SK-N-SH (cell line): ENCODE results near the gene ENTPD6. TPM values are rescaled to one million over a fixed set of nuclear protein-coding genes. Genes with fewer than 3 reads are reported as not detected.

Experiments used
- CTCF ChIA-PET: fragments of 300-600, 350-600 bp; formaldehyde crosslinking; extraction: SDS; loops from one replicate; lab custom pipeline; 2021; lab: Yijun Ruan, JAX
- POLR2A ChIA-PET: fragments of 350-600 bp; sonication (Branson Sonifier 250); formaldehyde crosslinking; extraction: SDS; loops from one replicate; lab custom pipeline; 2020; ENCODE audit warnings: antibody characterized with exemption, inconsistent platforms; lab: Yijun Ruan, JAX
- DNase-seq: peaks from one replicate; pipeline ENCODE4 v3.0.0; 2012
- H2AFZ ChIP-seq: fragments of 200-600 bp; sonication (generic); 2 replicates; pipeline ENCODE4 v1.8.1; 2016; ENCODE audit warnings: antibody characterized with exemption, mild to moderate bottlenecking, low read depth
- H3F3A ChIP-seq: fragments of 200-600 bp; sonication (generic); replicated peaks from 2 replicates; pipeline ENCODE3; 2016; ENCODE audit warnings: antibody characterized with exemption, mild to moderate bottlenecking; ENCODE audit not compliant: insufficient read depth
- H3K27ac ChIP-seq, 2 experiments: fragments of 200-500 bp in 1 of 2; fragments of 200-600 bp in 1 of 2; sonication (Bioruptor generic) in 1 of 2; sonication (generic), shearing (Covaris generic) in 1 of 2; 2 replicates each; pipeline versions ENCODE4 v1.5.1 to v1.6.1; 2014 to 2016; ENCODE audit warnings: low read depth in 2 of 2, inconsistent platforms in 1 of 2, low read length in 1 of 2, mild to moderate bottlenecking in 1 of 2, mixed read lengths in 1 of 2
- H3K27me3 ChIP-seq: fragments of 200-600 bp; sonication (generic), shearing (Covaris generic); 2 replicates; pipeline ENCODE4 v1.6.1; 2016; ENCODE audit warnings: mixed run types; ENCODE audit not compliant: insufficient read depth
- H3K36me3 ChIP-seq, 2 experiments: fragments of 200-500 bp in 1 of 2; fragments of 200-600 bp in 1 of 2; sonication (Bioruptor generic) in 1 of 2; sonication (generic) in 1 of 2; replicated peaks in 1 of 2; 2 replicates each; pipeline versions ENCODE3 to v1.5.1; 2014 to 2016; ENCODE audit warnings: low read length in 1 of 2, mild to moderate bottlenecking in 1 of 2; ENCODE audit not compliant: insufficient read depth in 2 of 2, control insufficient read depth in 1 of 2
- H3K4me1 ChIP-seq, 2 experiments: fragments of 200-500 bp in 1 of 2; fragments of 200-600 bp in 1 of 2; sonication (Bioruptor generic) in 1 of 2; sonication (generic), shearing (Covaris generic) in 1 of 2; 2 replicates each; pipeline versions ENCODE4 v1.5.1 to v1.6.1; 2014 to 2016; ENCODE audit warnings: low read depth in 1 of 2, low read length in 1 of 2, mixed run types in 1 of 2; ENCODE audit not compliant: insufficient read depth in 2 of 2, control insufficient read depth in 1 of 2
- H3K4me2 ChIP-seq: fragments of 200-600 bp; sonication (generic), shearing (Covaris generic); 2 replicates; pipeline ENCODE4 v1.6.1; 2017; ENCODE audit warnings: mixed run types
- H3K4me3 ChIP-seq, 2 experiments: fragments of 200-500 bp in 1 of 2; fragments of 200-600 bp in 1 of 2; sonication (Bioruptor generic) in 1 of 2; sonication (generic), shearing (Covaris generic) in 1 of 2; 2 replicates each; pipeline versions ENCODE4 v1.5.1 to v1.8.1; 2014 to 2016; ENCODE audit warnings: low read depth in 2 of 2, inconsistent platforms in 1 of 2, low read length in 1 of 2, mild to moderate bottlenecking in 1 of 2, mixed read lengths in 1 of 2, moderate library complexity in 1 of 2
- H3K79me2 ChIP-seq: fragments of 200-600 bp; sonication (generic); 2 replicates; pipeline ENCODE4 v1.8.1; 2017; ENCODE audit warnings: mild to moderate bottlenecking; ENCODE audit not compliant: insufficient read depth
- H3K9ac ChIP-seq: fragments of 200-600 bp; sonication (generic); 2 replicates; pipeline ENCODE4 v1.6.1; 2017; ENCODE audit warnings: mixed run types
- H3K9me2 ChIP-seq: fragments of 200-600 bp; sonication (generic); 2 replicates; pipeline ENCODE4 v1.6.1; 2017; ENCODE audit warnings: mixed run types
- H3K9me3 ChIP-seq: fragments of 200-600 bp; sonication (generic); 2 replicates; pipeline ENCODE4 v1.6.1; 2017; ENCODE audit warnings: mixed run types, mild to moderate bottlenecking, moderate library complexity
- H4K20me1 ChIP-seq: fragments of 200-600 bp; sonication (generic); 2 replicates; pipeline ENCODE4 v1.6.1; 2017; ENCODE audit warnings: mild to moderate bottlenecking, mixed run types; ENCODE audit not compliant: insufficient read depth
- EZH2phosphoT487 ChIP-seq: fragments of 200-600 bp; sonication (generic); IDR thresholded peaks from 2 replicates; pipeline ENCODE4 v1.6.1; 2017; ENCODE audit warnings: low read depth, mixed run types, mild to moderate bottlenecking, antibody characterized with exemption, moderate library complexity, borderline replicate concordance
- FOXM1 ChIP-seq: IDR thresholded peaks from 2 replicates; pipeline ENCODE4 v1.4.0; 2012; ENCODE audit warnings: low read depth, mild to moderate bottlenecking
- JUND ChIP-seq: IDR thresholded peaks from 2 replicates; pipeline ENCODE4 v1.4.0; 2012
- POLR2AphosphoS5 ChIP-seq: IDR thresholded peaks from 2 replicates; pipeline ENCODE4 v1.6.1; 2012; ENCODE audit warnings: low read depth, low read length
- RCOR1 ChIP-seq: fragments of 150-350 bp; IDR thresholded peaks from 2 replicates; pipeline ENCODE4 v1.6.1; 2017; ENCODE audit warnings: antibody characterized with exemption, low read length
- SIN3A ChIP-seq: IDR thresholded peaks from 2 replicates; pipeline ENCODE4 v1.6.1; 2012; ENCODE audit warnings: low read depth, mild to moderate bottlenecking, low read length, moderate library complexity, borderline replicate concordance
- TCF12 ChIP-seq: IDR thresholded peaks from 2 replicates; pipeline ENCODE4 v1.4.0; 2012
- TEAD4 ChIP-seq: IDR thresholded peaks from 2 replicates; pipeline ENCODE4 v1.4.0; 2012; ENCODE audit warnings: mild to moderate bottlenecking, borderline replicate concordance; ENCODE audit not compliant: insufficient read depth
- USF2 ChIP-seq: fragments of 150-350 bp; IDR thresholded peaks from 2 replicates; pipeline ENCODE4 v1.6.1; 2017; ENCODE audit warnings: antibody characterized with exemption, low read length, low read depth, borderline replicate concordance
- ZBTB33 ChIP-seq: IDR thresholded peaks from 2 replicates; pipeline ENCODE4 v1.4.0; 2012; ENCODE audit warnings: low read depth, borderline replicate concordance
- WGBS: methylation state at CpG from one replicate; pipeline ENCODE4 v1.1.6; 2017; ENCODE audit warnings: low lambda C conversion rate; 5-methylcytosine and 5-hydroxymethylcytosine counted together
- polyA plus RNA-seq, 3 experiments: library from polyadenylated mRNA; depleted of rRNA; stranded (reverse); fragments of >200 nt; gene quantifications; 2 replicates each; pipeline ENCODE4 v1.2.3, GENCODE V29; 2012
- TF ChIP-seq, protein P1 (sequence below): IDR thresholded peaks from 2 replicates; pipeline ENCODE4; 2012

The ENTPD6 gene
- polyA plus RNA-seq, 1 of the 3 experiments (the other 2 are of a cell fraction): 76.1 TPM

DNA sequence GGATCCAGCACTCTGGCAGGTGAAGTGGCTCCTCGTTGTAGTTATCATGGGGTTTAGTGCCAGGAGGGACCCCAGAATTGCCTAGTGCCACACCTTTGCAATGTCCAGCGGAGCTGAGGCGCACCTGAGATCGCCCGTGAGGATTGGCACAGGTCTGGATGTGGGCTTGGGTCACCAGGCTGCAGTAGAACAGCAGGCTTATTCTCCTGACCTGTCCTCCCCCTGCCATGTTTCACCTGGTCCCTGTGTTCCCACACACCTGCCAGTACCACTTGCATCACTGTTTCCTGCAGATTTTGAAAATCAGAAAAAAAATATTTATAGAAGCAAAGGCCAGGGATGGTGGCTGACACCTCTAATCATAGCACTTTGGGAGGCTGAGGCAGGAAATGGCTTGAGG, 16.7 kb downstream of the ENTPD6 start:
- H3K4me3 ChIP-seq: no peak overlapping the region
- ChIA-PET POLR2A (no interaction called here), CTCF (no interaction called here)
- no peak overlapping the region for H3K9ac ChIP-seq
- H3K9me3 ChIP-seq: no peaks in the 10 kb centered on the region
- H3K36me3 ChIP-seq: peaks cover 27 to 39% of the 10 kb centered on the region in 2 experiments
- no peak overlapping the region for H3K4me2 ChIP-seq
- no peaks in the 10 kb centered on the region for H3K4me1 ChIP-seq
- H3K9me2 ChIP-seq: no peaks in the 10 kb centered on the region
- H3K27me3 ChIP-seq: no peaks in the 10 kb centered on the region
- no peak for DNase-seq
- no peaks in the 10 kb centered on the region for H4K20me1 ChIP-seq
- 75% methylated on average over 5 of the region's 5 CpGs for WGBS
- no peaks in the 10 kb centered on the region; the same call in 1 of the 2 replicates for H3K79me2 ChIP-seq
- H3K27ac ChIP-seq: no peak overlapping the region
- H3F3A ChIP-seq: no peaks in the 10 kb centered on the region
- TF ChIP-seq TCF12 (no peak), RCOR1 (no peak), JUND (no peak)
- TF ChIP-seq, all 33 proteins: peak for 0
- H2AFZ ChIP-seq: no peak overlapping the region

GRCh38 chr20:25213566-25214425, 18.3 kb downstream of the ENTPD6 start:
- Histone ChIP-seq H3K27ac (no peak overlapping the region), H4K20me1 (no peaks in the 10 kb centered on the region), H3K9ac (no peak overlapping the region), H3K4me1 (no peaks in the 10 kb centered on the region), H2AFZ (no peak overlapping the region), H3K4me2 (no peak overlapping the region), H3K9me3 (no peaks in the 10 kb centered on the region), H3K36me3 (peaks cover 32 to 43% of the 10 kb centered on the region in 2 experiments), H3K4me3 (no peak overlapping the region), H3K27me3 (no peaks in the 10 kb centered on the region), H3K9me2 (no peaks in the 10 kb centered on the region), H3K79me2 (no peaks in the 10 kb centered on the region; the same call in 1 of the 2 replicates), H3F3A (no peaks in the 10 kb centered on the region)
- ChIA-PET CTCF (no interaction called here), POLR2A (no interaction called here)
- no peak for DNase-seq
- TF ChIP-seq POLR2AphosphoS5 (no peak), ZBTB33 (no peak), EZH2phosphoT487 (no peak), FOXM1 (no peak), TEAD4 (no peak), SIN3A (no peak), USF2 (no peak)
- TF ChIP-seq, protein P1, sequence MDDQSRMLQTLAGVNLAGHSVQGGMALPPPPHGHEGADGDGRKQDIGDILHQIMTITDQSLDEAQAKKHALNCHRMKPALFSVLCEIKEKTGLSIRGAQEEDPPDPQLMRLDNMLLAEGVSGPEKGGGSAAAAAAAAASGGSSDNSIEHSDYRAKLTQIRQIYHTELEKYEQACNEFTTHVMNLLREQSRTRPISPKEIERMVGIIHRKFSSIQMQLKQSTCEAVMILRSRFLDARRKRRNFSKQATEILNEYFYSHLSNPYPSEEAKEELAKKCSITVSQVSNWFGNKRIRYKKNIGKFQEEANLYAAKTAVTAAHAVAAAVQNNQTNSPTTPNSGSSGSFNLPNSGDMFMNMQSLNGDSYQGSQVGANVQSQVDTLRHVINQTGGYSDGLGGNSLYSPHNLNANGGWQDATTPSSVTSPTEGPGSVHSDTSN: no peak
- WGBS: 89% methylated on average over 15 of the region's 21 CpGs
